HG03354 (cell line): ENCODE measurements around the gene HMG20A.

ENCODE experiments used
- ATAC-seq: cut with Tn5 transposase; IDR thresholded peaks from one replicate; pipeline ENCODE4 v1.9.1; 2021; ENCODE audit warnings: mild to moderate bottlenecking; ENCODE audit not compliant: unreplicated experiment, poor library complexity, severe bottlenecking

The HMG20A gene

GRCh38 chr15:77420610-77421369 is at the start of gene HMG20A:
Gene HMG20A (plus strand): TSS chr15:77420888. CDS start chr15:77458408, 37,520 bp downstream.
- ATAC-seq, result peak; percentile 50

GRCh38 chr15:77371850-77372563 is 48.7 kb upstream of the HMG20A start:
- no peak for ATAC-seq

GRCh38 chr15:77373441-77373840 is 47.2 kb upstream of the HMG20A start:
- ATAC-seq, result no peak

- no peak for ATAC-seq
These were observed 45.6 kb upstream of the HMG20A start for GRCh38 chr15:77375133-77375532.

GRCh38 chr15:77376770-77377169 is 43.9 kb upstream of the HMG20A start:
- ATAC-seq, result no peak

- no peak for ATAC-seq
These were observed 40.7 kb upstream of the HMG20A start for GRCh38 chr15:77380033-77380432.

- ATAC-seq, result no peak
These were observed 36.6 kb upstream of the HMG20A start for GRCh38 chr15:77384086-77384485.

GRCh38 chr15:77384589-77385359 is 35.9 kb upstream of the HMG20A start:
- no peak for ATAC-seq

- ATAC-seq, result no peak
These were observed 34.1 kb upstream of the HMG20A start for GRCh38 chr15:77386626-77387025.

GRCh38 chr15:77387365-77388105 is 33.2 kb upstream of the HMG20A start:
- no peak for ATAC-seq

GRCh38 chr15:77391372-77391951 is 29.2 kb upstream of the HMG20A start:
- no peak for ATAC-seq

- ATAC-seq, result no peak
These were observed 27.8 kb upstream of the HMG20A start for GRCh38 chr15:77392762-77393470.

GRCh38 chr15:77393471-77393840 is 27.2 kb upstream of the HMG20A start:
- no peak for ATAC-seq

GRCh38 chr15:77395013-77395774 is 25.5 kb upstream of the HMG20A start:
- ATAC-seq, result no peak

- ATAC-seq, result no peak
These were observed 24.0 kb upstream of the HMG20A start for GRCh38 chr15:77396692-77397091.

GRCh38 chr15:77398927-77399326 is 21.8 kb upstream of the HMG20A start:
- ATAC-seq, result no peak

- ATAC-seq, result no peak
These were observed 20.4 kb upstream of the HMG20A start for GRCh38 chr15:77400258-77400657.

- no peak for ATAC-seq
These were observed 17.8 kb upstream of the HMG20A start for GRCh38 chr15:77402740-77403379.
